Endothelial cell (in vitro differentiated cells): ENCODE results near the gene SND1. TPM values are rescaled to one million over a fixed set of nuclear protein-coding genes. Genes with fewer than 3 reads are reported as not detected.

Experiments used
- DNase-seq: peaks from one replicate; pipeline ENCODE4 v3.0.0; 2021; ENCODE audit warnings: low spot score
- H3K27ac Mint-ChIP-seq: one replicate; pipeline ENCODE4 v1.8.0; 2021; ENCODE audit warnings: mixed read lengths, inconsistent platforms; ENCODE audit not compliant: unreplicated experiment
- H3K27me3 Mint-ChIP-seq: one replicate; pipeline ENCODE4 v1.8.0; 2021; ENCODE audit warnings: mild to moderate bottlenecking, moderate library complexity, mixed read lengths, inconsistent platforms; ENCODE audit not compliant: unreplicated experiment
- H3K36me3 Mint-ChIP-seq: one replicate; pipeline ENCODE4 v1.8.0; 2021; ENCODE audit warnings: mild to moderate bottlenecking, low read depth, mixed read lengths, inconsistent platforms; ENCODE audit not compliant: unreplicated experiment
- H3K4me1 Mint-ChIP-seq: one replicate; pipeline ENCODE4 v1.8.0; 2021; ENCODE audit warnings: mild to moderate bottlenecking, mixed read lengths, inconsistent platforms; ENCODE audit not compliant: unreplicated experiment
- H3K4me3 Mint-ChIP-seq: one replicate; pipeline ENCODE4 v1.8.0; 2021; ENCODE audit warnings: mild to moderate bottlenecking, mixed read lengths, inconsistent platforms; ENCODE audit not compliant: unreplicated experiment
- H3K9me3 Mint-ChIP-seq: one replicate; pipeline ENCODE4 v1.8.0; 2021; ENCODE audit warnings: mixed read lengths, inconsistent platforms; ENCODE audit not compliant: unreplicated experiment
- CTCF ChIP-seq: fragments of 200-600 bp; sonication (generic); IDR thresholded peaks from one replicate; pipeline ENCODE4 v1.5.0; 2021; ENCODE audit warnings: antibody characterized with exemption; ENCODE audit not compliant: unreplicated experiment
- total RNA-seq: library from RNA; stranded (reverse); fragmentation: NEBNext Ultra II Directional; extraction: Animal tissue kit (Norgen Biotek cat#: 25700); gene quantifications from one replicate; pipeline ENCODE4 v1.2.1, GENCODE V29; 2021; ENCODE audit not compliant: unreplicated experiment

The SND1 gene
- total RNA-seq, 1 donor from 2014 or later, result 375 TPM

DNA sequence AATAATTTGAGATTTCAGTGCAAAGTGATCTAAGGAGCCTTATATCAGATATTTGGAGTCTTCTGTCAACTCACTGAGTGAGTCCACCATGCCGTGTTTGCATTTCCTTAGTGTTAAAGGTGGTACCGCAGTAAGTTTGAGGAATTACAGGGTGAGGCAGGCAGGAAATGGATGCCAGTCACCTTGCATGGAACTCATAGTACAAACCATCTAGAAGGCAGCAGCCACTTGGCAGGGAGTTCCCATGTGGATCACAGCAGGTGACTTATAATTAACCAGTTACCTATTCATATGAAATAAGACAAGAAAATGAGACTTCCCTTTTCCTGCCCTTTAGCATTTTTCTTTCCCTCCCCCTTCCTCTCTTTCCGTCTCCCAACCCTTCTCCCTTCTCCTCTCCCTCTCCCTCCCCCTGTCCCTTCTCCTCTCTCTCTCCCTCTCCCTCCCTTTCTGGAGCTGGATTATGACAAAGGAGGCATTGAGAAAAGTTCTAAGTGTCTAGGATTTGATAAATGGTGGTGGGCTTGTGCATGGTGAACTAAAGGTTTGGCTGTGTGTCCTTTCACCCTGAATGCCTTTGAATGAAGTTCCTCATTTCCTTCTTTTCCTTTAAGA is 285.2 kb downstream of the SND1 start:
- Mint-ChIP-seq H3K36me3 (peaks cover 52% of the 10 kb centered on the region), H3K4me1 (peaks cover 69% of the 10 kb centered on the region), H3K4me3 (no peak overlapping the region), H3K27me3 (peaks cover 19% of the 10 kb centered on the region), H3K9me3 (no peaks in the 10 kb centered on the region), H3K27ac (no peak overlapping the region)
- no peak for DNase-seq
- TF ChIP-seq CTCF, result no peak

DNA sequence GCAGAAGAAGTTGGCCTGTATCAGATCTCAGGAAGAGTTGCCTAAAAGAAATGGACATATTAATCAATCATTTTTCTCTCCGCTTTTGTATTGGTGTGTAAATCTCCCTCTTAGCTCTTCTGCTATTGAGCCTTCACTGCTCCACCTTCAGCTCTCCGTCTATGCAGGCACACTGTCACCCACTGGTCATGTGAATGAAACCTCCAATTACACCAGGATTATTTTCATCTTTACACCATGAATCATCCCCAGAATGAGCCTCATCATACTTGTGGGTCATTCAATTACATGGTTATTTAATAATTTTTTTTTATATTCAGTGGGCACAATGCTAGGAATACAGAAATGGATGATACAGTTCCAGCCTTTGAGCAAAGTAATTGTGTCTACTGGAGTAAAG is 286.6 kb downstream of the SND1 start:
- no peak overlapping the region for H3K27ac Mint-ChIP-seq
- no peak for TF ChIP-seq CTCF
- no peak overlapping the region for H3K4me3 Mint-ChIP-seq
- no peaks in the 10 kb centered on the region for H3K9me3 Mint-ChIP-seq
- H3K36me3 Mint-ChIP-seq, result peaks cover 47% of the 10 kb centered on the region
- peaks cover 21% of the 10 kb centered on the region for H3K27me3 Mint-ChIP-seq
- DNase-seq, result no peak
- H3K4me1 Mint-ChIP-seq, result peaks cover 62% of the 10 kb centered on the region

GRCh38 chr7:127940381-127941160 is 288.6 kb downstream of the SND1 start:
- no peak for TF ChIP-seq CTCF
- Mint-ChIP-seq H3K27me3 (peaks cover 7% of the 10 kb centered on the region), H3K9me3 (no peaks in the 10 kb centered on the region), H3K27ac (no peak overlapping the region), H3K4me3 (peak overlapping the region; percentile 54), H3K4me1 (peaks cover 46% of the 10 kb centered on the region), H3K36me3 (peaks cover 37% of the 10 kb centered on the region)
- DNase-seq, result no peak

GRCh38 chr7:127941476-127942210 is 289.6 kb downstream of the SND1 start:
- Mint-ChIP-seq H3K4me3 (no peak overlapping the region), H3K9me3 (no peaks in the 10 kb centered on the region), H3K4me1 (peaks cover 45% of the 10 kb centered on the region), H3K27me3 (peaks cover 6% of the 10 kb centered on the region), H3K36me3 (peaks cover 37% of the 10 kb centered on the region), H3K27ac (no peak overlapping the region)
- no peak for TF ChIP-seq CTCF
- DNase-seq, result no peak
